CD4-positive, alpha-beta T cell (primary cell): Measurements from ENCODE around the gene C16orf96. TPM values are rescaled to one million over a fixed set of nuclear protein-coding genes. Genes with fewer than 3 reads are reported as not detected.

Experiments
- ATAC-seq: fragments of 200-7000 bp; cut with Tn5 transposase; one replicate; pipeline ENCODE4 v1.10.0; 2022; ENCODE audit warnings: mild to moderate bottlenecking; ENCODE audit not compliant: poor library complexity
- CTCF ChIA-PET: fragments of 350-600 bp; sonication (Branson Sonifier 250); formaldehyde crosslinking; loops from one replicate; lab custom pipeline; 2021; ENCODE audit warnings: antibody characterized with exemption, inconsistent platforms; lab: Charles Lee
- POLR2A ChIA-PET: fragments of 350-600 bp; sonication (Branson Sonifier 250); formaldehyde crosslinking; loops from one replicate; lab custom pipeline; 2021; ENCODE audit warnings: antibody characterized with exemption, inconsistent platforms; lab: Charles Lee
- DNase-seq, 14 experiments: peaks; one replicate each; pipeline ENCODE4 v3.0.0-alpha.2; 2013 to 2020; ENCODE audit warnings: mixed read lengths in 2 of 14
- H3K27ac ChIP-seq, 2 donors: one replicate each; pipeline versions ENCODE4 v1.5.1 to v1.7.0; 2013; ENCODE audit warnings: low read length in 2 of 2, low read depth in 1 of 2, mild to moderate bottlenecking in 1 of 2
- H3K27me3 ChIP-seq, 2 experiments: 1 replicate in 1 of 2; 2 replicates in 1 of 2; pipeline versions ENCODE4 v1.6.1 to v1.7.0; 2013; ENCODE audit warnings: low read length in 2 of 2, control low read depth in 1 of 2, mild to moderate bottlenecking in 1 of 2, moderate library complexity in 1 of 2; ENCODE audit not compliant: insufficient read depth in 2 of 2, control insufficient read depth in 1 of 2
- H3K36me3 ChIP-seq: one replicate; pipeline ENCODE4 v1.6.1; 2013; ENCODE audit warnings: low read length, control low read depth; ENCODE audit not compliant: insufficient read depth
- H3K4me1 ChIP-seq: one replicate; pipeline ENCODE4 v1.6.1; 2013; ENCODE audit warnings: low read length, control low read depth; ENCODE audit not compliant: insufficient read depth
- H3K4me3 ChIP-seq: one replicate; pipeline ENCODE4 v1.5.1; 2013; ENCODE audit warnings: mild to moderate bottlenecking, low read length, moderate library complexity
- H3K9me3 ChIP-seq, 2 experiments: 1 replicate in 1 of 2; 2 replicates in 1 of 2; pipeline versions ENCODE4 v1.6.1 to v1.7.0; 2013; ENCODE audit warnings: low read length in 2 of 2, mild to moderate bottlenecking in 2 of 2, control low read depth in 1 of 2, moderate library complexity in 1 of 2; ENCODE audit not compliant: control insufficient read depth in 1 of 2, insufficient read depth in 1 of 2
- H3K27ac Mint-ChIP-seq: one replicate; pipeline ENCODE4 v1.8.0; 2020; ENCODE audit warnings: mixed read lengths
- H3K27me3 Mint-ChIP-seq: one replicate; pipeline ENCODE4 v1.8.0; 2021; ENCODE audit warnings: mixed read lengths
- H3K36me3 Mint-ChIP-seq: one replicate; pipeline ENCODE4 v1.8.0; 2021; ENCODE audit warnings: low read depth, mixed read lengths
- H3K4me1 Mint-ChIP-seq: one replicate; pipeline ENCODE4 v1.8.0; 2021; ENCODE audit warnings: low read depth, mixed read lengths
- H3K4me3 Mint-ChIP-seq: one replicate; pipeline ENCODE4 v1.8.0; 2020; ENCODE audit warnings: mild to moderate bottlenecking, mixed read lengths
- H3K9me3 Mint-ChIP-seq: one replicate; pipeline ENCODE4 v1.8.0; 2020; ENCODE audit warnings: mixed read lengths
- CTCF ChIP-seq: fragments of 200-600 bp; IDR thresholded peaks from one replicate; pipeline ENCODE4 v1.8.0; 2022; ENCODE audit warnings: antibody characterized with exemption, mild to moderate bottlenecking
- intact Hi-C, 2 experiments: fragments of 100-400 bp; cut with DNase I in 1 of 2; cut with micrococcal nuclease in 1 of 2; formaldehyde crosslinking; loops; one replicate each; pipeline versions ENCODE4 v1.15.1 to v1.9.0; 2023 to 2025; cut with DNase I, micrococcal nuclease
- total RNA-seq, 174 experiments: library from RNA in 2 of 174; stranded (reverse) in 2 of 174; gene quantifications; one replicate each; pipeline ENCODE4 v1.2.3 and lab custom pipeline; 2021 to 2026

C16orf96 gene
- total RNA-seq, 2 experiments from 2014 or later: 0.27 to 0.42 TPM

- H3K27me3 Mint-ChIP-seq: no peaks in the 10 kb centered on the region
- intact Hi-C loops: no loop called here
- H3K4me1 Mint-ChIP-seq: no peaks in the 10 kb centered on the region
- no peak overlapping the region for H3K4me3 Mint-ChIP-seq
- H3K4me1 ChIP-seq: no peaks in the 10 kb centered on the region
- no peak overlapping the region for H3K4me3 ChIP-seq
- CTCF ChIA-PET: no interaction called here
- POLR2A ChIA-PET: no interaction called here
- ATAC-seq: no peak
- H3K36me3 ChIP-seq: no peaks in the 10 kb centered on the region
- TF ChIP-seq CTCF: no peak
- no peak overlapping the region for H3K27ac Mint-ChIP-seq
- H3K27me3 ChIP-seq: no peaks in the 10 kb centered on the region
- H3K9me3 Mint-ChIP-seq: no peaks in the 10 kb centered on the region
- no peaks in the 10 kb centered on the region for H3K9me3 ChIP-seq
- DNase-seq: no peak
- H3K36me3 Mint-ChIP-seq: no peaks in the 10 kb centered on the region
- no peak overlapping the region for H3K27ac ChIP-seq
These were observed 46.2 kb downstream of the C16orf96 start for GRCh38 chr16:4602331-4602730.

GRCh38 chr16:4603624-4604170 is 47.6 kb downstream of the C16orf96 start:
- no peak overlapping the region for H3K4me3 ChIP-seq
- H3K27me3 ChIP-seq: no peaks in the 10 kb centered on the region
- Mint-ChIP-seq H3K4me1 (no peaks in the 10 kb centered on the region), H3K27ac (no peak overlapping the region), H3K27me3 (no peaks in the 10 kb centered on the region), H3K36me3 (peaks cover 6% of the 10 kb centered on the region), H3K4me3 (no peak overlapping the region), H3K9me3 (no peaks in the 10 kb centered on the region)
- intact Hi-C loops: no loop called here
- H3K4me1 ChIP-seq: no peaks in the 10 kb centered on the region
- ATAC-seq (no peak), DNase-seq (no peak)
- peaks cover 0 to 4% of the 10 kb centered on the region in 2 experiments for H3K9me3 ChIP-seq
- no peak overlapping the region for H3K27ac ChIP-seq
- CTCF ChIA-PET: no interaction called here
- H3K36me3 ChIP-seq: peaks cover 3% of the 10 kb centered on the region
- POLR2A ChIA-PET: no interaction called here
- TF ChIP-seq CTCF: no peak

- Histone ChIP-seq H3K9me3 (peaks cover 0 to 4% of the 10 kb centered on the region in 2 experiments), H3K27ac (no peak overlapping the region), H3K27me3 (no peaks in the 10 kb centered on the region), H3K4me3 (no peak overlapping the region), H3K36me3 (peaks cover 7% of the 10 kb centered on the region), H3K4me1 (no peaks in the 10 kb centered on the region)
- Mint-ChIP-seq H3K9me3 (no peaks in the 10 kb centered on the region), H3K4me3 (no peak overlapping the region), H3K27me3 (no peaks in the 10 kb centered on the region), H3K27ac (no peak overlapping the region), H3K4me1 (no peaks in the 10 kb centered on the region), H3K36me3 (peaks cover 7% of the 10 kb centered on the region)
- ChIA-PET CTCF (no interaction called here), POLR2A (no interaction called here)
- ATAC-seq (no peak), DNase-seq (no peak)
- intact Hi-C loops: no loop called here
- TF ChIP-seq CTCF: no peak
These were observed 48.3 kb downstream of the C16orf96 start for GRCh38 chr16:4604401-4604800.
